ENCODE measurements around the gene SORCS3.

Gene SORCS3

DNA sequence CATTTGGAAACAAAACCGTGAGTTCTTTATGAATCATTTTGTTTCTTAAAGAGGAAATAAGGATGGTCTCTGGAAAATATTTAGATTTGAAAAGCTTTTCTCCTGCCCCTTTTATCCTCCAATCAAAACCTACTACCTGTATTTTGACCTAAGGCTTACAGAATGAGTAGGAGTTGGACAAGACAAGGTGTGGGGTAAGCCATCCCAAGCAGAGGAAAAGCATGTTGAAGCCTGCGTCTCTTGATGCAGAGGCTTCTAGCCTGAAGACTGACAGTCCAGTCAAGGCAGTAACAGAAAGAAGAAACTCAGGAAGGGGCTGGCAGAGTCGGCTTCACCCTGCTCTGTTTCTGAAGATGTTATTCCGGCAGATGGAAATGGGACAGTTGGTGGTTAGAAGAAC, 551.1 kb downstream of the SORCS3 start:
- TF ChIP-seq Cebpa-rat (IDR thresholded peaks at IDR 0.05): no peak
- no peaks in the 10 kb centered on the region for H4K20me1 ChIP-seq
- H3K4me3 ChIP-seq: no peak overlapping the region
- H3K27me3 ChIP-seq: no peaks in the 10 kb centered on the region
- H3K4me1 ChIP-seq: no peaks in the 10 kb centered on the region
- no peaks in the 10 kb centered on the region for H3K36me3 ChIP-seq
- H3K9me3 ChIP-seq: no peaks in the 10 kb centered on the region
- no peak overlapping the region for H3K27ac ChIP-seq
- H3K9ac ChIP-seq: no peak overlapping the region
- H3K4me2 ChIP-seq: no peak overlapping the region

DNA sequence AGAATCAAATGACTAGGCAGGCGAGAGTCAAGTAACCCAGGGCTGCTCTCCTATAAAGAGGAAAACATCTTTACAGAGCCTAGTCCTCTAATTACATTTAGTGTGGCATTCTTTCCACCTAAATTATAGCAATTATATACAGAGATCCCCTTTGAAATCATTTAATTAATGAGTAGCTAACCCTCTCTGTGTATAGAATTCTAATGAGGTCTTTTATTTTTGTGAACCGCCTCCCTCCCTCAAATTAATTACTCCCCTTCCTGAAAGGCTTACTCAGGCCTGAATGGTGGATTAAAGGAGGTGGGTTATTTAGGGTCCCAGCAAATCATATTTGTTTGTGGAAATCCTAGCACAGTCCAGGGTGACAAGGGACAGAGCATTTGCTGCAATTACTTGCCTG, 551.8 kb downstream of the SORCS3 start:
- H4K20me1 ChIP-seq: no peaks in the 10 kb centered on the region
- no peaks in the 10 kb centered on the region for H3K36me3 ChIP-seq
- no peak overlapping the region for H3K4me3 ChIP-seq
- no peak for TF ChIP-seq Cebpa-rat (IDR thresholded peaks at IDR 0.05)
- H3K9me3 ChIP-seq: no peaks in the 10 kb centered on the region
- H3K9ac ChIP-seq: no peak overlapping the region
- H3K4me1 ChIP-seq: no peaks in the 10 kb centered on the region
- H3K4me2 ChIP-seq: no peak overlapping the region
- H3K27me3 ChIP-seq: no peaks in the 10 kb centered on the region
- no peak overlapping the region for H3K27ac ChIP-seq

DNA sequence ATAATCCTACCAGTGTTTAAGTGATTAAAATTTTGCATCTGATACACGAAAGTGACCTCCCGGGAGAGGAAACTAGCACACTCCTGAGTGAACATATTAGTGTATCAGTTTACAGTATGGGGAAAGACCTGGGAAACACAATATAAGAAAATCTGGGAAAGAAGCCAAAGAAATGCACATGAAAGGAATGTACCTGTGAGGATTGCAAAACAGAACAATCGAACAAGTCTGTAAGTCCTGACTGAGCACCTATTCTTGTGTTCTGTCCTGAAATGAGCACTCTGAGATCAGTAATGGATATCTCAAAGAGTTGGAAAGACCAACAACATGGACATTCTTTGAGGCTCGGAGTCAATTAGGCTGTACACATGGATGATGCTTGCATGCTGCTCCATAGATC, 554.7 kb downstream of the SORCS3 start:
- no peak overlapping the region for H3K9ac ChIP-seq
- no peak for TF ChIP-seq Cebpa-rat (IDR thresholded peaks at IDR 0.05)
- no peak overlapping the region for H3K4me3 ChIP-seq
- H3K27me3 ChIP-seq: no peaks in the 10 kb centered on the region
- no peaks in the 10 kb centered on the region for H3K36me3 ChIP-seq
- H3K4me1 ChIP-seq: no peaks in the 10 kb centered on the region
- no peaks in the 10 kb centered on the region for H4K20me1 ChIP-seq
- H3K27ac ChIP-seq: no peak overlapping the region
- no peaks in the 10 kb centered on the region for H3K9me3 ChIP-seq
- no peak overlapping the region for H3K4me2 ChIP-seq

- no peak overlapping the region for H3K9ac ChIP-seq
- no peaks in the 10 kb centered on the region for H3K9me3 ChIP-seq
- no peaks in the 10 kb centered on the region for H3K27me3 ChIP-seq
- H3K36me3 ChIP-seq: no peaks in the 10 kb centered on the region
- no peak overlapping the region for H3K27ac ChIP-seq
- H3K4me3 ChIP-seq: no peak overlapping the region
- H4K20me1 ChIP-seq: no peaks in the 10 kb centered on the region
- no peak overlapping the region for H3K4me2 ChIP-seq
- no peaks in the 10 kb centered on the region for H3K4me1 ChIP-seq
- no peak for TF ChIP-seq Cebpa-rat (IDR thresholded peaks at IDR 0.05)
Measured at GRCh38 chr10:105197598-105198364, 556.7 kb downstream of the SORCS3 start.

GRCh38 chr10:105206616-105207015, 565.5 kb downstream of the SORCS3 start:
- Histone ChIP-seq H4K20me1 (no peaks in the 10 kb centered on the region), H3K9ac (no peak overlapping the region), H3K4me1 (no peaks in the 10 kb centered on the region), H3K4me3 (no peak overlapping the region), H3K27ac (no peak overlapping the region), H3K36me3 (no peaks in the 10 kb centered on the region), H3K4me2 (no peak overlapping the region), H3K27me3 (no peaks in the 10 kb centered on the region), H3K9me3 (no peaks in the 10 kb centered on the region)
- TF ChIP-seq Cebpa-rat (IDR thresholded peaks at IDR 0.05): no peak

DNA sequence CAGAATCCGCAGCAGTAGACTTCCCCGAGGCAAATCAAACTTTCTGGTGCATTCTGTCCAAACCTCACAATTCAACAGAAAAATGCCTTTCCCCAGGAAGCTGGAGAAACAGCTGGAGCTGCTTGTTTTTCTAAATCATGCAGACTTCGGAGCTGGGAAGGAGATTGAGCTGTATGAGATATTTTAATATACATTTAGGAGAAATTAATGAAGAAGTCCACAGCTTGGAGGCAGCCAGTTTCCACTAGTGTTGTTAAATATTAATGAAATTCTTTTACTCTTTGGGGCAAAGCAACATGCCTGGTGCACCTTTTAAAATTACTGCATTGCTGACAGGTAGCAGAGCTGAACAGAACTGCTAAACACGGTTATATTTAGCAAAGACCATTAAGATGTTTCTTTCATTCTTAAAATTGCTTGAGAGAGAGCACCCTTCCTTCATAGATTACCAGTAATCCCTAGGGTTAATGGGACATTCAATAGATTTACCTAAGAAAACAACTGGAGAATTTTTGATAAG, 566.4 kb downstream of the SORCS3 start:
- H3K9me3 ChIP-seq: no peaks in the 10 kb centered on the region
- H4K20me1 ChIP-seq: no peaks in the 10 kb centered on the region
- no peak overlapping the region for H3K9ac ChIP-seq
- no peak overlapping the region for H3K4me3 ChIP-seq
- H3K27me3 ChIP-seq: no peaks in the 10 kb centered on the region
- no peaks in the 10 kb centered on the region for H3K36me3 ChIP-seq
- H3K27ac ChIP-seq: no peak overlapping the region
- no peaks in the 10 kb centered on the region for H3K4me1 ChIP-seq
- no peak overlapping the region for H3K4me2 ChIP-seq
- TF ChIP-seq Cebpa-rat (IDR thresholded peaks at IDR 0.05): no peak

DNA sequence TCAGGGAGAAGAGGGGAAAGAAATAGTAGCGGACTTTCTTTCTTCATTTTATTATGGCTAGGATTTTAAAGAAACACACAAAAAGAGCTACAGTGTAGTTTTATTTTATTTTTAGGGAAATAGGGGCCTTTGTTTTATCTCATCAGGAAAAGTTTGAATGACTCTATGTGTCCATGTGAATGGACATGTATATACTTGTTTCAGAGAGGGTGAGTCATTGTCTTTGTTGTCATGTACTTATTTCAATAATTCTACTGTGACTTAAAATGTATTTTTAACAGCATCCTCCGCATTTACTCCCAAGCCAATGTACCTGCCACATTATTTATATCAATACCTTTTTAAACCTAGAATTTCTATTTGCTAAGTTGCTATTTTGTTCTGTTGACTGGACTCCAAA, 569.5 kb downstream of the SORCS3 start:
- Histone ChIP-seq H3K27ac (no peak overlapping the region), H3K4me2 (no peak overlapping the region), H3K9ac (no peak overlapping the region), H3K4me1 (no peaks in the 10 kb centered on the region), H3K9me3 (no peaks in the 10 kb centered on the region), H3K36me3 (no peaks in the 10 kb centered on the region), H3K4me3 (no peak overlapping the region), H3K27me3 (no peaks in the 10 kb centered on the region), H4K20me1 (no peaks in the 10 kb centered on the region)
- no peak for TF ChIP-seq Cebpa-rat (IDR thresholded peaks at IDR 0.05)

GRCh38 chr10:105237685-105238084, 596.6 kb downstream of the SORCS3 start:
- Histone ChIP-seq H3K36me3 (no peaks in the 10 kb centered on the region), H3K27ac (no peak overlapping the region), H3K4me2 (no peak overlapping the region), H3K9me3 (no peaks in the 10 kb centered on the region), H3K4me3 (no peak overlapping the region), H3K4me1 (no peaks in the 10 kb centered on the region), H3K27me3 (no peaks in the 10 kb centered on the region), H3K9ac (no peak overlapping the region), H4K20me1 (no peaks in the 10 kb centered on the region)
- TF ChIP-seq Cebpa-rat (IDR thresholded peaks at IDR 0.05): no peak

DNA sequence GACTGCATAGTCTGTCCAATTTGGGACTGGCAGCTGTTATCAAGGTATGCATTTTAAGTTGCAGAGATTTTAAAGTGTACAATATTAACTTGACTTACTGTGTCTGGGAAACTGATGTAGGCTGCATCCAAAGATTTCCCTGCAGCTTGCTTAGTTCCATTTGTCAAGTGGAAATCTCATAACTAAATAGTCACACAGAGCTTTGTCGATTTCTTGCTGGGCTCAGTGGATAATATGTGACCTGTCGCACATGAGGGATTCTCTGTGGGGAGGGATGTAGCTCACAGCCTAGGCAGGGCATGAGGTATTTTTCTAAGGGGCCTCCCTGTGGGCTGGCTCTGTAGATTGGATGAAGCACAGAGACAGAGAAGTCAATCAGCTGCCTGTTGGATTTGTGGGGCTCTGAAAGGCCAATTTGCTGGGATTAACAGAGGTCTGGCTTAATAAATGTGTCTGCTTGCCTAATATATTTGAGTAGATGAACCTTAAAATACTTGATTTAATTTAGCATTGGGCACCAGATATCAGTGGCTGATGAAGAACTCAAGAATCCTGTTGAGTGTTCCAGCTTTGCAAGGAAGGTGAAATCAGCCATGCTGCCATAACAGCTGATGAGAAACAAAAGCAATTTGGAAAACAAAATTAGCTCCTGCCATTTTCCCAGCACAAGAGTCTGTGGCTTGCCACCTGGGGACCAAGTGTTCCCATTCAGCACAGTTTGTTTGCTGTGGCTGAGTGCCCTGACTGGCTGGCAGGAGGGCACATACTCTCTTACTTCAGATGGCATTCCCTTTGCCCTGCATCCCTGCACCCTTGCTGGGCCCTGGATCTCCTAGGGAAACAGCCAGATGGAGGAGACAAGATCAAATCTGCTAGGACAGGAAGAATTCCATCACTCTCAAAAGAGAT, 598.5 kb downstream of the SORCS3 start:
- no peaks in the 10 kb centered on the region for H4K20me1 ChIP-seq
- no peaks in the 10 kb centered on the region for H3K4me1 ChIP-seq
- no peak overlapping the region for H3K4me3 ChIP-seq
- H3K36me3 ChIP-seq: no peaks in the 10 kb centered on the region
- TF ChIP-seq Cebpa-rat (IDR thresholded peaks at IDR 0.05): no peak
- H3K27ac ChIP-seq: no peak overlapping the region
- H3K27me3 ChIP-seq: no peaks in the 10 kb centered on the region
- H3K9me3 ChIP-seq: no peaks in the 10 kb centered on the region
- no peak overlapping the region for H3K9ac ChIP-seq
- H3K4me2 ChIP-seq: no peak overlapping the region

- TF ChIP-seq Cebpa-rat (IDR thresholded peaks at IDR 0.05): no peak
- no peaks in the 10 kb centered on the region for H3K36me3 ChIP-seq
Measured at GRCh38 chr10:105241254-105241653, 600.2 kb downstream of the SORCS3 start.

More at GRCh38 chr10:105241254-105241653, 600.2 kb downstream of the SORCS3 start:
- Histone ChIP-seq H3K4me2 (no peak overlapping the region), H4K20me1 (no peaks in the 10 kb centered on the region), H3K9ac (no peak overlapping the region), H3K4me1 (no peaks in the 10 kb centered on the region), H3K27ac (no peak overlapping the region), H3K27me3 (no peaks in the 10 kb centered on the region), H3K4me3 (no peak overlapping the region), H3K9me3 (no peaks in the 10 kb centered on the region)
